HepG2 (cell line): Measurements from ENCODE around the gene HSPA1A. TPM values are rescaled to one million over a fixed set of nuclear protein-coding genes. Genes with fewer than 3 reads are reported as not detected.
A peak's percentile ranks its signal among the peaks of the same experiment; 100 is the strongest.

Experiments
- PHF21A ChIP-seq: sonication (generic); formaldehyde crosslinking; IDR thresholded peaks from 2 replicates; pipeline ENCODE4 v1.5.0; 2020; ENCODE audit warnings: mild to moderate bottlenecking, missing genetic modification reagents
- STAG1 ChIP-seq: sonication (generic); formaldehyde crosslinking; IDR thresholded peaks from 2 replicates; pipeline ENCODE4 v1.4.0; 2020; ENCODE audit warnings: missing genetic modification reagents
- U2AF2 ChIP-seq: fragments of 200-400 bp; formaldehyde crosslinking; IDR thresholded peaks from 2 replicates; pipeline ENCODE4 v1.6.1; 2017; ENCODE audit warnings: low read depth, mild to moderate bottlenecking, low read length
- WIZ ChIP-seq: sonication (generic); formaldehyde crosslinking; IDR thresholded peaks from 2 replicates; pipeline ENCODE4 v1.5.1; 2020; ENCODE audit warnings: mild to moderate bottlenecking, missing genetic modification reagents
- ZNF253 ChIP-seq: sonication (generic); formaldehyde crosslinking; IDR thresholded peaks from 2 replicates; pipeline ENCODE4 v1.8.0; 2022; ENCODE audit warnings: mild to moderate bottlenecking, missing genetic modification reagents, borderline replicate concordance
- ZNF546 ChIP-seq: sonication (generic); formaldehyde crosslinking; conservative IDR thresholded peaks from 2 replicates; pipeline ENCODE4 v1.8.1; 2023; ENCODE audit warnings: mild to moderate bottlenecking, missing genetic modification reagents
- ZNF550 ChIP-seq: sonication (generic); formaldehyde crosslinking; IDR thresholded peaks from 2 replicates; pipeline ENCODE4 v1.4.0; 2020; ENCODE audit warnings: mild to moderate bottlenecking, missing genetic modification reagents, borderline replicate concordance
- ZNF737 ChIP-seq: sonication (generic); formaldehyde crosslinking; IDR thresholded peaks from 2 replicates; pipeline ENCODE4 v1.5.0; 2020; ENCODE audit warnings: missing genetic modification reagents, mild to moderate bottlenecking, borderline replicate concordance
- ZNF850 ChIP-seq: sonication (generic); formaldehyde crosslinking; conservative IDR thresholded peaks from 2 replicates; pipeline ENCODE4 v1.9.0; 2021; ENCODE audit warnings: mild to moderate bottlenecking, missing genetic modification reagents
- ZSCAN25 ChIP-seq: sonication (generic); formaldehyde crosslinking; IDR thresholded peaks from 2 replicates; pipeline ENCODE4 v1.8.0; 2022; ENCODE audit warnings: mild to moderate bottlenecking, missing genetic modification reagents
- polyA plus RNA-seq, 8 experiments: library from polyadenylated mRNA; depleted of rRNA in 3 of 8; stranded (reverse) in 7 of 8; unstranded in 1 of 8; fragments of >200 nt; fragmentation: Illumina TruSeq in 4 of 8; extraction: Trizol in 4 of 8; gene quantifications; 2 replicates each; pipeline versions ENCODE4 v1.2.1 to v1.2.3, GENCODE V29; 2011 to 2016; ENCODE audit warnings: low read depth in 4 of 8, missing spikeins in 1 of 8, mixed read lengths in 1 of 8; ENCODE audit not compliant: insufficient read depth in 1 of 8
- total RNA-seq, 5 experiments: library from RNA; depleted of rRNA; stranded (reverse); fragments of >200 nt; fragmentation: Illumina TruSeq; extraction: Trizol; gene quantifications; 2 replicates each; pipeline ENCODE4 v1.2.3, GENCODE V29; 2016; ENCODE audit warnings: low read depth in 1 of 5
- TF ChIP-seq, protein P1 (sequence below): sonication (generic); formaldehyde crosslinking; IDR thresholded peaks from one replicate; pipeline ENCODE4 v1.5.1; 2020; ENCODE audit warnings: mild to moderate bottlenecking, missing genetic modification reagents; ENCODE audit errors: not compliant biosample characterization

HSPA1A gene
- total and polyA plus RNA-seq, 2 of the 13 experiments (the other 11 are each of a cell fraction or from before 2014, with no cell fraction given) = 44.5 to 85.0 TPM

DNA sequence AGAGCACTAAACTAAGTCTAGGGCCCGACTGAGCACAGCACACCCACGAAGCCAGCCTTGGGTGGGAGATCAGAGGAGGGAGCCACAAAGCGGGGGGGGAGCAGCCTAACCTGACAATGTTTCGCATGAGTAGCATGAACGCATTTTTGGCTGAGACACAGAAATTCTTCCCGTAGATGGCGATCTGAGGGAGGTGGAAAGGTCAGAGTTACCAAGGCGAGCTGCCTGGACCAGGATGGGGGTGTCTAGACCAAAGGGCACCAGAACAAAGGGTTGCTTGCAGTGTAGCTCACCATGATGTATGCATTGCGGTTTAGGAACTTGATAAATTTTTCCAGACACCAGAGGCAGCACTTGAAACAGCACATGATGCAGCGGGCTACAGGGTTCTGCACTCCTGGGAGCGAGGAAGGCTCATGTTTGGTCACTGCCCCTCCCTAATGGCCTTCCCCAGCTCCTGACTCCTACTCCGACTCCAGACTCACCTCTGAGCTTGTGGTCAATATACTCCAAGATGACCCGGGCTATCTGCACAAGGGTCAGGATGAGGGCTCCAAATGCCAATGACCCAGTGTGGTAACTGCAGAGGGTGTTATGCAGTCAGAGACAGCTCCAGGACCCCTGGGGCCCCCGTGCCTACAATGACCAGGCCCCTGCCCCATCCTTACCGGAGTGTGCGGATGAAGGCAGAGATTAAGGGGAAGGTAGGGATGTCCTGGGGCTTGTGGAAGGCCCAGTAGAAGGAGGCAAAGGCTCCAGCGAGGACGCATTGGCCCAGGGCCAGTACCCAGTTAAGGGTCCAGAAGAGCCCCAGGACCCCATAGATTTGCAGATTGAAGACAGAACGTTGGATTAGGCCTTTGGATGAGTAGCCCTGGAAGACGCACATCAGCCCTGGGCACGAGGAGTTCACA is 50.1 kb downstream of the HSPA1A start (continued):
- TF ChIP-seq, protein P1, sequence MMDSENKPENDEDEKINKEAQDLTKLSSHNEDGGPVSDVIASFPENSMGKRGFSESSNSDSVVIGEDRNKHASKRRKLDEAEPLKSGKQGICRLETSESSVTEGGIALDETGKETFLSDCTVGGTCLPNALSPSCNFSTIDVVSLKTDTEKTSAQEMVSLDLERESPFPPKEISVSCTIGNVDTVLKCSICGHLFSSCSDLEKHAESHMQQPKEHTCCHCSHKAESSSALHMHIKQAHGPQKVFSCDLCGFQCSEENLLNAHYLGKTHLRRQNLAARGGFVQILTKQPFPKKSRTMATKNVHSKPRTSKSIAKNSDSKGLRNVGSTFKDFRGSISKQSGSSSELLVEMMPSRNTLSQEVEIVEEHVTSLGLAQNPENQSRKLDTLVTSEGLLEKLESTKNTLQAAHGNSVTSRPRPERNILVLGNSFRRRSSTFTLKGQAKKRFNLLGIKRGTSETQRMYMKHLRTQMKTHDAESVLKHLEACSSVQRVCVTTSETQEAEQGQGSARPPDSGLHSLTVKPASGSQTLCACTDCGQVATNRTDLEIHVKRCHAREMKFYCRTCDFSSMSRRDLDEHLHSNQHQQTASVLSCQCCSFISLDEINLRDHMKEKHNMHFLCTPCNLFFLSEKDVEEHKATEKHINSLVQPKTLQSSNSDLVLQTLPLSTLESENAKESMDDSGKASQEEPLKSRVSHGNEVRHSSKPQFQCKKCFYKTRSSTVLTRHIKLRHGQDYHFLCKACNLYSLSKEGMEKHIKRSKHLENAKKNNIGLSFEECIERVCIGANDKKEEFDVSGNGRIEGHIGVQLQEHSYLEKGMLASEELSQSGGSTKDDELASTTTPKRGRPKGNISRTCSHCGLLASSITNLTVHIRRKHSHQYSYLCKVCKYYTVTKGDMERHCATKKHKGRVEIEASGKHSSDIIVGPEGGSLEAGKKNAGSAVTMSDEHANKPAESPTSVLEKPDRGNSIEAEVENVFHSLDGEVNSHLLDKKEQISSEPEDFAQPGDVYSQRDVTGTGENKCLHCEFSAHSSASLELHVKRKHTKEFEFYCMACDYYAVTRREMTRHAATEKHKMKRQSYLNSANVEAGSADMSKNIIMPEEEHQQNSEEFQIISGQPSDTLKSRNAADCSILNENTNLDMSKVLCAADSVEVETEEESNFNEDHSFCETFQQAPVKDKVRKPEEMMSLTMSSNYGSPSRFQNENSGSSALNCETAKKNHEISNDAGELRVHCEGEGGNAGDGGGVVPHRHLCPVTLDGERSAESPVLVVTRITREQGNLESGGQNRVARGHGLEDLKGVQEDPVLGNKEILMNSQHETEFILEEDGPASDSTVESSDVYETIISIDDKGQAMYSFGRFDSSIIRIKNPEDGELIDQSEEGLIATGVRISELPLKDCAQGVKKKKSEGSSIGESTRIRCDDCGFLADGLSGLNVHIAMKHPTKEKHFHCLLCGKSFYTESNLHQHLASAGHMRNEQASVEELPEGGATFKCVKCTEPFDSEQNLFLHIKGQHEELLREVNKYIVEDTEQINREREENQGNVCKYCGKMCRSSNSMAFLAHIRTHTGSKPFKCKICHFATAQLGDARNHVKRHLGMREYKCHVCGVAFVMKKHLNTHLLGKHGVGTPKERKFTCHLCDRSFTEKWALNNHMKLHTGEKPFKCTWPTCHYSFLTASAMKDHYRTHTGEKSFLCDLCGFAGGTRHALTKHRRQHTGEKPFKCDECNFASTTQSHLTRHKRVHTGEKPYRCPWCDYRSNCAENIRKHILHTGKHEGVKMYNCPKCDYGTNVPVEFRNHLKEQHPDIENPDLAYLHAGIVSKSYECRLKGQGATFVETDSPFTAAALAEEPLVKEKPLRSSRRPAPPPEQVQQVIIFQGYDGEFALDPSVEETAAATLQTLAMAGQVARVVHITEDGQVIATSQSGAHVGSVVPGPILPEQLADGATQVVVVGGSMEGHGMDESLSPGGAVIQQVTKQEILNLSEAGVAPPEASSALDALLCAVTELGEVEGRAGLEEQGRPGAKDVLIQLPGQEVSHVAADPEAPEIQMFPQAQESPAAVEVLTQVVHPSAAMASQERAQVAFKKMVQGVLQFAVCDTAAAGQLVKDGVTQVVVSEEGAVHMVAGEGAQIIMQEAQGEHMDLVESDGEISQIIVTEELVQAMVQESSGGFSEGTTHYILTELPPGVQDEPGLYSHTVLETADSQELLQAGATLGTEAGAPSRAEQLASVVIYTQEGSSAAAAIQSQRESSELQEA = no peak
- no peak for TF ChIP-seq ZNF253 (CRISPR knock-in tag)
- no peak; the same call in none of the 2 replicates for TF ChIP-seq STAG1 (CRISPR knock-in tag)
- TF ChIP-seq WIZ (CRISPR knock-in tag) = peak; percentile 82; the same call in 1 of the 2 replicates
- peak; percentile 96 for TF ChIP-seq PHF21A
- no peak; the same call in 1 of the 2 replicates for TF ChIP-seq ZNF550
- no peak; the same call in 1 of the 2 replicates for TF ChIP-seq ZNF546 (CRISPR knock-in tag)
- no peak for TF ChIP-seq U2AF2
- TF ChIP-seq ZNF737 (CRISPR knock-in tag) = peak; percentile 25; the same call in 1 of the 2 replicates
- 0 out of 2 replicates have a peak, but pooled peaks have one; percentile 50 for TF ChIP-seq ZSCAN25 (CRISPR knock-in tag)
- TF ChIP-seq ZNF850 (CRISPR knock-in tag) = no peak
